Panc1 (cell line): Measurements from ENCODE around the gene NFILZ. TPM values are rescaled to one million over a fixed set of nuclear protein-coding genes. Genes with fewer than 3 reads are reported as not detected.

Source experiments
- ATAC-seq: fragments of 200-7000 bp; cut with Tn5 transposase; 2 replicates; pipeline ENCODE4 v1.9.1; 2020; ENCODE audit warnings: mild to moderate bottlenecking, moderate library complexity
- BruUV-seq: library from RNA; stranded (reverse); fragments of 400-500 nt; replicated peaks from 2 replicates; lab custom pipeline; 2021; lab: Mats Ljungman, UMichigan
- CTCF ChIA-PET: fragments of 300-600 bp; sonication (Branson Sonifier 250); formaldehyde crosslinking; loops from one replicate; lab custom pipeline; 2022; ENCODE audit warnings: antibody characterized with exemption; lab: Charles Lee
- POLR2A ChIA-PET: fragments of 300-600 bp; sonication (Branson Sonifier 250); formaldehyde crosslinking; loops from one replicate; lab custom pipeline; 2022; ENCODE audit warnings: antibody characterized with exemption; lab: Charles Lee
- DNase-seq: peaks from one replicate; pipeline ENCODE4 v3.0.0-alpha.2; 2010; ENCODE audit warnings: low read depth, low spot score
- H3K27ac ChIP-seq: 2 replicates; pipeline ENCODE4 v1.5.1; 2011; ENCODE audit warnings: mild to moderate bottlenecking, low read length, inconsistent platforms
- H3K27me3 ChIP-seq: fragments of 200-500 bp; sonication (Bioruptor generic); 2 replicates; pipeline ENCODE4 v1.6.0; 2014; ENCODE audit warnings: low read length, inconsistent platforms; ENCODE audit not compliant: control insufficient read depth, insufficient read depth
- H3K36me3 ChIP-seq: fragments of 200-500 bp; sonication (Bioruptor generic); 2 replicates; pipeline ENCODE4 v1.5.1; 2014; ENCODE audit warnings: inconsistent platforms, mild to moderate bottlenecking, low read length, moderate library complexity; ENCODE audit not compliant: control insufficient read depth, insufficient read depth
- H3K4me1 ChIP-seq: 2 replicates; pipeline ENCODE4 v1.5.1; 2011; ENCODE audit warnings: inconsistent platforms, mild to moderate bottlenecking, low read length, moderate library complexity; ENCODE audit not compliant: control insufficient read depth, insufficient read depth
- H3K4me3 ChIP-seq, 2 experiments: 2 replicates each; pipeline ENCODE4 v1.5.1; 2011 to 2012; ENCODE audit warnings: low read depth in 2 of 2, low read length in 2 of 2, mild to moderate bottlenecking in 2 of 2, inconsistent platforms in 1 of 2, moderate library complexity in 1 of 2
- H3K9me3 ChIP-seq: fragments of 200-500 bp; sonication (Bioruptor generic); 2 replicates; pipeline ENCODE4 v1.5.1; 2014; ENCODE audit warnings: low read depth, mild to moderate bottlenecking, inconsistent platforms, low read length, moderate library complexity; ENCODE audit not compliant: control insufficient read depth, insufficient read depth
- CTCF ChIP-seq: fragments of 450-650 bp; IDR thresholded peaks from 2 replicates; pipeline ENCODE4 v1.5.1; 2017; ENCODE audit warnings: mild to moderate bottlenecking
- POLR2AphosphoS5 ChIP-seq: IDR thresholded peaks from 2 replicates; pipeline ENCODE4 v1.6.1; 2012; ENCODE audit warnings: mild to moderate bottlenecking, low read depth, low read length, moderate library complexity
- REST ChIP-seq, 2 experiments: IDR thresholded peaks; 2 replicates each; pipeline ENCODE4 v1.6.1; 2011 to 2012; ENCODE audit warnings: low read depth in 2 of 2, control low read depth in 1 of 2, low read length in 1 of 2, mild to moderate bottlenecking in 1 of 2, moderate library complexity in 1 of 2; ENCODE audit not compliant: insufficient read depth in 1 of 2
- SIN3A ChIP-seq: IDR thresholded peaks from 2 replicates; pipeline ENCODE4 v1.6.1; 2012; ENCODE audit warnings: low read depth, mild to moderate bottlenecking, low read length, moderate library complexity, borderline replicate concordance; ENCODE audit not compliant: insufficient read depth
- TCF7L2 ChIP-seq: IDR thresholded peaks from 2 replicates; pipeline ENCODE4 v1.6.1; 2011; ENCODE audit warnings: mild to moderate bottlenecking, low read depth, low read length, inconsistent platforms
- in situ Hi-C: cut with HindIII; loops from 2 replicates; pipeline ENCODE4 v1.10.0; 2016; ENCODE audit warnings: low sequenced_read_pairs, low pct_unique_long_range_greater_than_20kb
- intact Hi-C: fragments of 100-400 bp; cut with micrococcal nuclease; formaldehyde crosslinking; loops from one replicate; pipeline ENCODE4 v1.10.0; 2022; ENCODE audit not compliant: unreplicated experiment
- total RNA-seq: library from RNA; stranded (reverse); gene quantifications from one replicate; pipeline ENCODE4 v1.2.1, GENCODE V29; 2021; ENCODE audit not compliant: unreplicated experiment

The NFILZ gene
- total RNA-seq, 1 experiment from 2014 or later, result not detected

- DNase-seq (no peak), ATAC-seq (no peak)
- no TSS peak for BruUV-seq
- peaks cover 12% of the 10 kb centered on the region for H3K4me1 ChIP-seq
- no peaks in the 10 kb centered on the region for H3K9me3 ChIP-seq
- H3K36me3 ChIP-seq, result no peaks in the 10 kb centered on the region
- ChIA-PET POLR2A (interaction anchor here (0.5 kb wide), 1 partner anchor 109 kb away, joined by 3 read pairs; no protein-coding TSS in a partner anchor), CTCF (no interaction called here)
- no peaks in the 10 kb centered on the region for H3K27me3 ChIP-seq
- H3K4me3 ChIP-seq, result peak overlapping the region; percentile 42 to 76; a peak in 3 of 4 replicates
- no peak for TF ChIP-seq SIN3A
- no peak for TF ChIP-seq CTCF
- intact Hi-C loops, result no loop called here
- in situ Hi-C loops, result no loop called here
- peak overlapping the region; percentile 79 for H3K27ac ChIP-seq
Measured at GRCh38 chr19:8608941-8609278, 21.5 kb upstream of the NFILZ start.

- peaks cover 12% of the 10 kb centered on the region for H3K4me1 ChIP-seq
- H3K9me3 ChIP-seq, result no peaks in the 10 kb centered on the region
- peak; percentile 81 for ATAC-seq
- intact Hi-C loops (no loop called here), in situ Hi-C loops (no loop called here)
- ChIA-PET POLR2A (interaction anchor here (0.5 kb wide), 1 partner anchor 109 kb away, joined by 3 read pairs; no protein-coding TSS in a partner anchor), CTCF (no interaction called here)
- TF ChIP-seq TCF7L2, result no peak
- no peak for TF ChIP-seq CTCF
- peak; percentile 24; the same call in 1 of the 2 replicates for TF ChIP-seq POLR2AphosphoS5
- TF ChIP-seq SIN3A, result no peak
- no peak for TF ChIP-seq REST (IDR thresholded peaks at IDR 0.05; ENCODE audit: insufficient read depth in 1 of 2, low read depth in 2 of 2, low read length in 1 of 2)
- H3K27ac ChIP-seq, result peak overlapping the region; percentile 79
- no peaks in the 10 kb centered on the region for H3K36me3 ChIP-seq
- peak overlapping the region; percentile 42 to 76 for H3K4me3 ChIP-seq
- no peak for DNase-seq
- BruUV-seq, result TSS peak; percentile 71
- no peaks in the 10 kb centered on the region for H3K27me3 ChIP-seq
Measured at GRCh38 chr19:8609279-8610040, 21.0 kb upstream of the NFILZ start.
